HK-2 (cell line): ENCODE results near the gene CBL.
"Not testable (repeated sequence)": the region's sequence is repeated elsewhere in the genome, so short reads cannot be mapped to it uniquely, and the experiment has no call there.

Experiments
- DNase-seq: peaks from one replicate; pipeline ENCODE4 v3.0.0-alpha.2; 2018; ENCODE audit not compliant: unreplicated experiment

CBL gene

GRCh38 chr11:119185981-119186634 lies 20.0 kb upstream of the CBL start:
- no peak for DNase-seq

GRCh38 chr11:119187123-119187892 lies 18.8 kb upstream of the CBL start:
- no peak for DNase-seq

GRCh38 chr11:119188067-119188466 lies 18.1 kb upstream of the CBL start:
- DNase-seq, result no peak

GRCh38 chr11:119188887-119189286 lies 17.3 kb upstream of the CBL start:
- no peak for DNase-seq

- no peak for DNase-seq
Measured at GRCh38 chr11:119189393-119189792, 16.7 kb upstream of the CBL start.

GRCh38 chr11:119190531-119190930 lies 15.6 kb upstream of the CBL start:
- no peak for DNase-seq

- DNase-seq, result not testable (repeated sequence)
Measured at GRCh38 chr11:119191265-119191664, 14.9 kb upstream of the CBL start.

- DNase-seq, result no peak
Measured at GRCh38 chr11:119192111-119192510, 14.0 kb upstream of the CBL start.

GRCh38 chr11:119193001-119193400 lies 13.1 kb upstream of the CBL start:
- DNase-seq, result no peak

- no peak for DNase-seq
Measured at GRCh38 chr11:119193626-119194025, 12.5 kb upstream of the CBL start.

GRCh38 chr11:119194811-119195440 lies 11.2 kb upstream of the CBL start:
- DNase-seq, result no peak

- DNase-seq, result no peak
Measured at GRCh38 chr11:119195680-119196079, 10.5 kb upstream of the CBL start.

GRCh38 chr11:119196833-119197483 lies 9.2 kb upstream of the CBL start:
- DNase-seq, result peak; percentile 47

- no peak for DNase-seq
Measured at GRCh38 chr11:119198925-119199324, 7.2 kb upstream of the CBL start.

- not testable (repeated sequence) for DNase-seq
Measured at GRCh38 chr11:119201236-119201635, 4.9 kb upstream of the CBL start.

GRCh38 chr11:119202554-119202953 lies 3.6 kb upstream of the CBL start:
- no peak for DNase-seq

GRCh38 chr11:119204066-119204465 lies 2.1 kb upstream of the CBL start:
- no peak for DNase-seq

GRCh38 chr11:119205080-119205479 lies 1.1 kb upstream of the CBL start:
- DNase-seq, result no peak

GRCh38 chr11:119206511-119207414 lies 624 bp downstream of the CBL start:
- DNase-seq, result no peak

GRCh38 chr11:119207415-119207960 lies 1.3 kb downstream of the CBL start:
- no peak for DNase-seq

GRCh38 chr11:119209186-119209585 lies 3.0 kb downstream of the CBL start:
- DNase-seq, result no peak
